Measurements from ENCODE around the gene MOB2.

MOB2 gene, protein sequence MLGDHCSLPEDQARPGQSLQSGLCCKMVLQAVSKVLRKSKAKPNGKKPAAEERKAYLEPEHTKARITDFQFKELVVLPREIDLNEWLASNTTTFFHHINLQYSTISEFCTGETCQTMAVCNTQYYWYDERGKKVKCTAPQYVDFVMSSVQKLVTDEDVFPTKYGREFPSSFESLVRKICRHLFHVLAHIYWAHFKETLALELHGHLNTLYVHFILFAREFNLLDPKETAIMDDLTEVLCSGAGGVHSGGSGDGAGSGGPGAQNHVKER

DNA sequence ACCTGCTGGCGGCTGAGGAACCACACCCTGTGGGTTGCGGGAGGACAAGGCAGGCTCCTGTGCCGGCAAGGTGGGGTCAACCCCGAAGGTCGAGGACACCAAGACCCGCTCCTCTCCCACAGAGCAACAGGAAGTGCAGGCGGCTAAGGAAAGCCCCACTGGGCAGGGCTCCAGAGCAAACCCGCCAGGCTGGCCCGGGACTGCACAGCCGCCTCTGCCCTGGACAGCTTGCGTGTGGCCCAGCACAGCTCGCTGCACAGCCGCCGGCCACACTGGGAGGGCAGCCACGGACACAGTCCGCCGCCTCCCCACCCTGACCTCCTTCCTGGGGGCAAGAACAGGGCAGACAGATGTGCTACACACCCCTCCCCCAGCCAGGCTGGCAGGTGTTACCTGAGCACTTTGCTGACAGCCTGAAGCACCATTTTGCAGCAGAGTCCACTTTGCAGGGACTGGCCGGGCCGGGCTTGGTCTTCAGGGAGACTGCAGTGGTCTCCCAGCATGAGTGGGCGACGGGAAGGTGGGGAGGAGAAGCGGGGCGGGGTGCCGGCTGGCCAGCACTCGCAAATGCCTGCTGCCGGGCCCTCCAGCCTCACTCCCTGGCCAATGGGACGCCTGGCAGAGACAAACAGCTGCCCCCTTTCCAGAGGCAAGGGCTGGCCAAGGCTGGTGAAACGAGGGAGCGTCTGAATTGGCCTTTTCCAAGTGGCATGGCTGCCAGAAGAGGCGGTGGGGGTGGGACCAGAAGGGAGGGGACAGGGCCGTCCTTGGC is at the start of gene MOB2:
Gene MOB2, minus strand, starts transcription at position 726 of the 772 bp plus-strand sequence. Its CDS starts 223 bp downstream, at position 503.
- no peak for DNase-seq

DNA sequence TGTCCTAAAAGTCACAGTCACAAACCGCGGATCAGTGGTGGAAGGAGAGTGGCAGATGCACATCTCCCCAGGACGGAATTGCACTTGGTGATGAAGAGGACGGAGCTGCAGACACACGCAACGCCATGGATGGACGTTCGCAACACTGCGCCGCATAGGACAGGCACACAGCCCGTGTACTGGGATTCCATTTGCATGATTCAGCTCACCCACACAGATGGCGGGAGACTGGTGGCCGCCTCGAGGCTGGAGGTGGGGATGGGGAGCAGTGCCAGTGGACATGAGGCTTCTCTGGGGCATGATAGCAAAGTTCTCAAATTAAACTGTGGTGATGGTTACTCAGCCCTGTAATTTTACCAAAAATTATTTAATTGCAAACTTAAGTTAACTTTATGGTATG is 48.1 kb upstream of the MOB2 start:
- no peak for DNase-seq

DNA sequence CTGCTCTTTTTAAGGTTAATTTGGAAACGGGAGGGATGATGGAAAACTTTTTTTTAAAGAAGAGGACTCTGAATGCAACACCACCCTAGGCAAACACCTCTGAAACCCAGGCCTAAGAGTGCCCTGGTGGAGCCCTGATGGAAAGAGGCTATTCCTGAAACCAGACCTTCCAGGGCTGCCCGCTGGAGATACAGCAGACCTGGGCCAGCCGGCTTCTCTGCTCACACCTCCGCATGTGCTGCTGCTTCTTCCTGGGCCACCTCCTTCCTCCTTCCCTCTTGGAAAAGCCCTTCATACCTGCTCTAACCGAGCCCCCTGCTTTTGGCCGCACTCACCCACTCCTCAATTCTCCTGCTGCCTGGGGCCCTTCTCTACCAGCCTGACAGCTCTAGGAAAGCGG is 47.6 kb upstream of the MOB2 start:
- no peak for DNase-seq

DNA sequence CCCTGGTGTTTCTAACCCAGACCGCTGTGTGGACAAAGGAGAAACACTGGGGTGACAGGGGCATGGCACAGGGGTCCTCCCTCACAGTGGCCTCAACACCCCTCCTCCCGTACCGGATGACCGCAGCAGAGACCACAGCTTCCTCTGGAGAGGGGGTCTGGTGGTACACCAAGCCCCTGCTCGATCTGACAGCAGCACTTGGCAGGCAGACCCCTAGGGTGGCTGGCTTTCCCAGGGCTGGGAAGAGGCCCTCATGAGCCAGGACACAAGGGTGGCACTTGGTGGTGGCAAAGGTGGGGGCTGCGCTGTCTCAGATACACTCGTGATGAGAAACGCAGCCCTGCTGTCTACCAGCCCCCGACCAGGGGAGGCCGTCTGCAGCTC is 46.8 kb upstream of the MOB2 start:
- DNase-seq: no peak

DNA sequence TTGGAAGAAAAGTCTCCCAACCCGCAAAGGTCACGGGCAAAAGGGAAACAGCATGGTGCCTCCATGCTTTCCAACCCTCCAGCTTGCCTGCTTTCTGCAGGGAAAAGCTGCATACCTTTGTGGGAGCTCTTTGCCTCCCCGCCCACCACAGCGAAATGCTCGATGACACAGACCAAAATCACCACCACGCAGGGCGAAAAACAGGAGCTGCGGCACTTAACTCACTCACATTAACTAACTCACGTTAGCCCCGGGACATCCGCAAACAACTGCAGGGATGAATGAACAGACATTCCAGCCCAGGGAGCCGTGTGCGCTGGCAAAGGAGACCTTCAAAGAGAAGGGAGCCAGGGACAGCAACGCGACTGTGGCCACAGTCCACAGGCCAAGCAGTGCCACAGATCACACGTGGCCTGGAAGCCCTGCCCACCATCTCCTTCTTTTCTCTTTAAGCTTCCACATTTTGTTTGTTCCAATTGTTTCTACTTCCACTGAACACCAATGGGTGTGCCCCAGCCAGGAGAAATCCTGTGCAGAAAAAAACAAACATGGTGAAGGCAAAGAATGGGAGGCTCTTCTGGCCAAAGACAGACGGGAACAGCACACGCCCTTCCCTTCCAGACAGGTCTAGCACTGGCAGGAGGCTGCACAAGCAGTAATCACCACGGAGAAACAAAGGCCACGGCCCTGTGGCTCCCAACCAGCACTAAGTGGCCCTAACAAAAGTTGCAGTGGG is 46.2 kb upstream of the MOB2 start:
- DNase-seq: no peak

DNA sequence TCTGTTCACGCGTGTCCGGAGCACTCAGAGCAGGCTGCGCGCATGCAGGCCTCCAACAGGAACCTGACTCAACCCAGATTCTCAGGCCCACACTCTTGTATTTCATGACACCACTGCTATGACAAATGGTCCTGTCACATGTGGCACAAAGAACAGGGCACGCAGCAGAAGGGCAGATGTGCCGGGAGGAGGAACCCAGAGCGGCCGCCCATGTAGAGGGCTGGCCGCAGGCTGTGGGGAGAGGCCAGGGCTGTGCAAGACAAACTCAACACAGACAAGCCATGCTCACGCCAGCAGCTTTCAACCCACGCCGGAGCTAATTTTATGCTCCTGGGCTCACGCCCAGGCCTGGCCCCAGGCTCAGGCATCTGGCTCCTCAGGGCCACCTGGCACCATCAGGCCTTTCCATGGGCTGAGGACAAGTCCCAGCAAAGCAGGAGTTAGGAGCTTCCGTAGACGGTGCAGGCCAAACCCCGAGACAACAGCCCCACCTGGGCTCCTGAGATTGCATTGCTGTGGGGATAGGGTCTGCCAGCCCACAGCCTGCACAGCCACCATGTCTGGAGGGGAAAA is 45.5 kb upstream of the MOB2 start:
- DNase-seq: no peak

DNA sequence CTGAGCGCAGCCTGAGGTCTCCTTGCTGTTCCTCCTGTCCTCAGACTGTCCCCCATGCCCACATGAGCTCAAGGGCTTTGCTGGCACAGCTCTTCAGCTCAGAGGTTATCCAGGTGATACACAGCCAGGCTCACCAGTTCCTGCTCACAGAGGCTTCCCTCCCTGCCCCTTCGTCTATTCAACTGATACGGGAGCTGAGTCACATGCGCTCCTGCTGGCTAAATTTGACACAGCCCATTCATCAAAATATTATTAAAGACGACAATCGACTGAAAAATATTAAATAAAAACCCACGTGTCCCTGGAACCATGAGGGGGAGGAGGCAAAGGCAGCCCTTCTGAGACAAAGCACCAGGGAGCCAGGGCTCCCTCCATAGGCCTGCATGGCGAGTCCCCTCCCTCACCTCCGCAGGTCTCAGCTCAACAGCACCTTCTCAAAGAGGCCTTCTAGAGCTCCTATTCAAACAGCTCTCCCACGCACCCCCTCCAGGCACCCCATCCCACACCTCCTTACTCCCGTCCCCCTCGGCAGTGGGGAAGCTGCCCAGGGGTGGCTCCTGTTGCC is 45.0 kb upstream of the MOB2 start:
- no peak for DNase-seq

DNA sequence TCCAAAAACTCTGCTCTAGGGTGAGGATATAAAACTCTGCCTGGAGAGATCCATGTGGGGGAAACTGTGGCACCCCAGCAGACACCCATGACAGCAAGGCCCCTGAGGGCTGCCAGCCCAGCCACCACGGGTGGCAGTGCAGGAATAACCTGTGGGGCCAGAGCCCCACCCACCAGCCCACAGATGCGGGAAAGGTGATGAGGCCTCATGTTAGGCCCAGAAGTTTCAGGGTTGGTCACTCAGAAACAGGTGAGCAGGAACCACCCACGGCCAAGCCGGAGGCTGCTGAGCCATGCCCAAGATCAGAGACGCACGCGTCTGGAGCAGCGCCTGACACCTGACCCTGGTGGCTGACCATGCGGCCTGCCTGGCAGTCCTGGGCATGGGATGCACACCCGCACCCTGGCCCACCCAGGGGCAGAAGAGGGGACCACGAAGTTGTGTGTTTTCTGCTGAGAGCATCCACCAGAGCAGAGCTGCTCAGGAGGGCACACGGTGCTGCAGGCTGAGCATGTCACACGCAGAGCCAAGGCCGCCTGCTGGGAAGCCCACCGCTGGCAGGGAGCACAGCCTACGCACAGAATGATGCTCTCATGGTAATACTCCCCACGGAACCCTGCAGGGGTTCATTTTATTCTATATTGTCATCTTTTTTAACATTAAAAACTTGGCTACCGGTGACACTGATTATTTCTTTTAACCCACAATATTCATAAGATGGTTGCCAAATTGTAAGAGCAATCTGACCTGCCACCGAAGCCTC is 44.3 kb upstream of the MOB2 start:
- DNase-seq: no peak

DNA sequence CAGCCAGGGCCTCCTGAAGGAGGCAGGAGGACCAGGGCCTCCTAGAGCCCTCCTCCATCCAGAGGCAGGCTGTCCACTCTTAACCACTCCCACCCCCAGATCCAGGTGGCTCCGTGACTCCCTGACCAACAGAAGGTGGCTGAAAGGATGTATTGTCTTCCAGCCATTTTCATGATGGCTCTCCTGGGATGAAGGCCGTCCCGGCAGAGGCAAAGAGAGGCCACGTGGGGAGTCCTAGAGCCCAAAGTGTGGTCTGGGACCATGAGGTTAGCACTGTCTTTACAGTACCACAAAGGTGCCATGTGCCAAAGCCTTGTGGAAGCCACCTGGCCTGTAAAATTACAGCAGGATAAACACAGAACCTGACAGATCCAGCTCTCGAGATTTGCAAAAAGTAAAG is 43.2 kb upstream of the MOB2 start:
- DNase-seq: no peak

DNA sequence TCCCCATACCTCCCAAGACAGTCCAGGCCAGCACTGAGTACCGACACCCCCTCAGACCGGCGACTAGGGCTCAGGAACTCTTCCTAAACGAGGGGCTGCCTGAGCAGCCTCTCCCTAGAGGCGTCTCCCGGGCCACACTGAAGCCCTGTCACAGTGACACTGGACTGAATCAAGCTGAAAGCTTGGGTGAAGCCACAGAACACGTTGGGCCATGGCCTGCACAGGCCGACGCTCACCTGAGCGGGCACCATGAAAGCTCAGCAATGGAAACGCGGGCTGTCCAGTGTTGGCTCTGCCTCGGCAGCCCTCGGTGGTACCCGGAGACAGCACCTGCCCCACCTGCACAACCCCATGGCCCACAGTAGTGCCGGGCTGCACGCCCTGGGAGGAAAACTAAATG is 42.7 kb upstream of the MOB2 start:
- no peak for DNase-seq

DNA sequence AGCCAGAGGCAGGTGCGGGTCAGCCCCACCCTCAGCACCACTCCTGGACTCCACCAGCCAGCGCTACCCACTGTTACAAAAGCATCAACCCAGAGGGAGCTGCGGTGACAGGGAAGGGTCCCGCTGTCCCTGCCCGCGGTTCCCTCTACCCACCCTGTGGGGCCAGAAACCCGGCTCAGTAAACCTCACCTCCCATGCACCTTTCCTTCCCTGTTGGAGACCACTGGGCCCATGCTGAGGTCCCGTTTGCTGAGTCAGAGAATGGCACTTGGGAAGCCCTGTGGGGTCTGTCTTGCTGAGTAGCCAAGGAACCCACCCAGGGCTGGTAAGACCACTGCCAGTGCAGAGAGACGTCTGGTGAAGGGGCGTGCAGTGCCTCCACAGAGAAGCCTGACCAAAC is 42.1 kb upstream of the MOB2 start:
- DNase-seq: no peak

DNA sequence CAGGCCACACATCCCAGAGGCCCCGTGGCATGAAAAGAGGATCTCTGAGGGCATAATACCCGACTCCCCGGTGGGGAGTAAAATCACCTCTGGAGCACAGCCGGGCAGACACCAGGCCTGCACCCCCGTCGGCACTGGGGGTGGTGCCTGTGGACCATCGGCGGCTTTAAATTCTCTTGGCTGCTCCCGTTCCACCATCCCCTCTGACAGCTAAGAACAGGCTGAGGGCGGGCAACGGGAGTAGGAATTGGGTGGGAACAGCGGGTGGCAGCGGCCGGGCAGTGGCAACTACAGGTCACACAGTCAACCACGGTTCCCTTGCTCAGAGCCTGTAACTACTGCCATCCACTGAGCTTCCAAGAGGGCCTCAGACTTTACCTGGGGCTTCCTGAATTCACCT is 40.2 kb upstream of the MOB2 start:
- no peak for DNase-seq

DNA sequence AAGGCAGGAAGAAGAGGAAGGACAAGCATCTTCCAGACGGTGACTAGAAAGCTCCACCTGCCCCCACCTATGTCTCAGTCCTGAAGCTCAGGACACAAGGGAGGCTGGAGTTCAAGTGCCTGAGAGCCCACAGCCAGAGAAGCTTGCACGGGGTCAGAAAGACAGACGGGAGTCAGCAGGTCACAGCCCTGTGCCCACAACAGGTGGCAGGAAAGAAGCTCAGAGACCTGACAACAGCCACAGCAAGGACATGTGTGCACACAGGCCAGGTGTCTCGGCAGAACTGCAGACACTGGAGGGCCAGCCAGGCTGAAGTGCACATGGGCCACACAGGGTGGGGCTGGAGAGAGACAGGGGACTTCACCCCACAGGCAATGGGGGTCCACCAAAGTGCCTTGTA is 37.2 kb upstream of the MOB2 start:
- DNase-seq: peak; percentile 9

DNA sequence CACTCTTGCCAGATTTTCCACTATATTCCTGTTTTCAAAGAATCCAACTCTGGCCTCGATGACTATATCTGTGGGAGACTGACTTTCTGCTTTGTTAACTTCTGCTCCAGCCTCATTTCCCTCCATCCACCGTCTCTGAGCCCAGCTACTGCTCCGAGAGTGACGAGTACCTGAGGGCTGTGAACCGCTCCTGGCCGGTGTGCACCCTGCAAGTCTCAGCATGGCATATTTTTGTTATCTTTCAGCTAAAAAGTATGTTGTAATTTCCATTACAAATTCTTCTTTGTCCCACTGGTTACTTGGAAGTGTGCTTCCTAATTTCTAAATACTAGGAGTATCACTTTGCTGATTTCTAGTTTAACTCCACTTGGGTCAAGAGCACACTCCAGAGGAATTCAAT is 36.5 kb upstream of the MOB2 start:
- no peak for DNase-seq

DNA sequence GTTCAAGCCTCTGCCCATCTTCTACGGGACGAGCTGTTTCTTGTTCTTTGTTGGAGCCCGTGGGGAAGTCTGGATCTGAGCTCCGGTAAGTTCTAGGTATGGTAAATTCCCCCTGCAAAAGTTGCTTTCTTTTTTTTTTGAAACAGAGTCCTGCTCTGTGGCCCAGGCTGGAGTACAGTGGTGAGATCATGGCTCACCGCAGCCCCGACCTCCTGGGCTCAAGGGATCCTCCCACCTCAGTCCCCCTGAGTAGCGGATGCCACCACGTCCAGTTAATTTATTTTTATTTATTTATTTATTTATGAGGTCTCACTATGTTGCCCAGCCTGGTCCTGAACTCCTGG is 35.5 kb upstream of the MOB2 start:
- DNase-seq: no peak

DNA sequence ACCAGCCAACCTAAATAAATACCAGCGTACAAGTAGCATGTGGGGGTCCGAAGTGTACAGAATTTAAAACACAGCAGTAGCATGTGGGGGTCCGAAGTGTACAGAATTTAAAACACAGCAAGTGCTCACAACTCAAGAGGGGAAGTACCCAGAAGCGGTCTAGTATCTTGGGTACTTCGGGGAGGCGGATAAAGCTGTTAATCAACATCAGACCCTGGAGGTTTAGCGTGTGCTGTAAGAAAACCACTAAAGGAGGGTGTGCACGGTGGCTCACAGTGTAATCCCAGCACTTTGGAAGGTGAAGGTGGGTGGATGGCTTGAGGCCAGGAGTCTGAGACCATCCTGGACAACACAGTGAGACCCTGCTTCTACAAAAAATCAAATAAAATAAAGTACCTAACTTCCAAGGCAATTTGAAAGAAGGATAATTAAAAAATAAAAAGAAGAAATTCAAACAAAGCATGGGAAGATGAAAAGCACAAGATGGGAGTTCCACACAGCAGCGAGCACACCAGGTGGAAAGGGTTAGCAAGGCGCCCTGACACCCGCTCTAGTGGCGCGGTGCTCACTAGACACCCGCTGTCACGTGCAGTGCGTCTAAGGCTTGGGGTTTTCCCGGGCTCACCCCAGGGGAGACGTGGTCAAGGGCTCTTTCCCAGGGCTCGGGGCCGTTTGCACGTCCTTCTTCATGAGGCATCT is 35.0 kb upstream of the MOB2 start:
- peak; percentile 53 for DNase-seq

DNA sequence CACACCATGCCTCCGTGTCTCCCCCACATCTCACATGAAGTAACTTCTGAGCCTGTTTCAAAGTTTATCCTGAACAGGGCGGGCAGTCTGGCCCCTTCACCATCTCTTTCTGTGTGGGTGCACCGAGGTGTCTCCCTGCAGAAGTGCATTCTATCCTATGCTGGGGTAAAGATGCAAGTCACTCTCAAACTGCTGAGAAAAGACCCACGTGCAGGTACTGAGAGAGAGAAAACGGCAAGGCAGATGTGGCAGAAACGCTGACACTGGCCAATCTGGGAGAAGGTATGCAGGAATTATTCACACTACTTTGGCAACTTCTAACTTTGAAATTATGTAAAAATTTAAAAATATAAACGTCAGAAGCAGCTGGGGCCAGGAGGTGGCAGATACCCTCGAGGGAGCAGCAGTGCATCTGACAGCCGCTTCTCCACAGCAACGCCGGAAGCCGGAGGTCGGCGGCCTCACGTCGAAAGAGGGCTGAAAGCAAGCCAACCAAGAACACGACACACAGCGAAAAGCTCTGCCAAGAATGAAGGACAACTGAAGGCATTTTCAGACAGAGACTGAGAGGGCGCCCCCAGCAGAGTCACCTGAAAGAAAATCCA is 34.2 kb upstream of the MOB2 start:
- no peak for DNase-seq

DNA sequence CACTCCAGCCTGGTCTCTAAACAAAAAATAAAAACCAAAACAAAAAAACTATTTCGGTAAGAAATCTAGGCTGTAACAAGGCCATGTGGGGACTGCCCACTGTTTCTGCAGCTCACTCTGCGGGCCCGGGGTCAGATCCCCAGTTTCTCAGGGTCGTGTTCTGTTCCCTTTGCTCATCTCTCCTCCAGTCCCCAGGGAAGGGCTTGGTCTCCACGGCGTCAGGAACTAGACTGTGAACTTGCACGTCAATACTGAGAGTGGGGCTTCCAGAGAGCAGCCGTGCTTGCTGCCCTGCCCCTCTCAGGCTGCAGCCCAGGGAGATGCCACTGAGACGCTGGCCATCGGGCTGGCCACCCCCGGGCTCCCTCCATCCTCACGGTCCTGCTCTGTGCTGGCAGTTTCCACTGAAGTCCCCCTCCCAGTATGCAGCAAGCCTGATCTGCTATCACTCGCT is 33.7 kb upstream of the MOB2 start:
- DNase-seq: no peak

DNA sequence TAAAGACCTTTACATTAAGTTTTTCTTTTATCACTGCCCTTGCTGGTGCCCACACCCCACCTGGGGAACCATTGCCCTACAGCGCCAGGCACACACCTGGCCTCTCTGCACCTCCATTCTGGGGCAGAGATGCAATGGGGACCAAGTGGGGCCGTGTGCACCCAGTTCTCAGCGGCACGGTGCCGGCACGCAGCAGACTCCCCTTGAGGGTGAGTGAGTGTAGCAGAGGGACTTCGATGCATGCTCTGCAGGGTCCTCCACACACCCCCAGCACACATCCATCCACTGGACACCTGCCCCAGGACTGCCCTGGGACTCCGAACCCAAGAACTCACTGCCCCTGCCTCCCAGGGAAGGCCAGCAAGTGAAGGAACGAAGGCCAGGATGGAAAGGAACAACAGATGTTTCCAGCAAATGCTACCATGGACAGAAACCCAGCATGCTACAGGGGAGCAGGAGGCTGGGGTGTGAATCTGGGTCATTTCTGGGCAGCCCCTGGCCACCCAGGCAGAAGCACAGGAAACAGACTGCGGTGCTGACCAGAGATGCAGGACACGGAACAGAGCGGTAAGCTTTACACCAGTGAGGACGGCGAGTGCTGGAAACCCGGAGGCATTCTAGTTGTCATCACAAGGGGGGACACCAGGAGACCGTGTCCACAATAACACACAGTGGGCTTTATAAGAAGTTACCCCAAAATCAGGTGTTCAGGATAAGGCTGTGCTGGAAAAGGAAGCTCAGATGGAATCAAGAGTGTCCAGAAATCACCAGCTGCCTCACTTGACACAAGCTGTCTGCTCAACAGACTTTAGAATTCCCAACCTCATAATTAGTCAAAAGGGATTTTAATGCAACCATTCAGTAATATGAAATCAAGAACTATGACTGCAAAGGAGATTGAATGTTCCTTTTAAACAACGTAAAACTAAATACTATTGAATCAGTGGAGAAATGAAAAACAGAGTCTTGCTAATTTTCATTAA is 32.7 kb upstream of the MOB2 start:
- no peak for DNase-seq

DNA sequence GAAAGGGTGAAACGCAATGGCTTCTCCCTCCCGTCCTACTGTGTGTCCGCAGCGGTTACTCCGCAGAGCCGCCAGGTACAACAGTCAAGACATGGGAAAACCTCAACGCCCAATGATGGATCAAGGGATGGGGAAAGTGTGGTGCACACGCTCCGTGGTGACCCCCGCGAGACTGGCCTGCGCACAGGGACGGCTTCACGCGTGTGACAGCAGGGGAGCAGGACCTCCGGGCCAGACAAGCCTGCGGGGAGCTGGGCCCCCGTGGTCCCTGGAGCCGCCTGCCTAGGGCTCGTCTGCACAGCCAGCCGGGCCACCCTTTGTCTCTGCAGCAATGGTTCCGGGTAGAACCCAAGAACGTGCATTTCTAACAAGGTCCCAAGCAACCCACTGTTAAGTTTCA is 31.7 kb upstream of the MOB2 start:
- DNase-seq: no peak

Data from CD4-positive, alpha-beta T cell treated with Interferon gamma for 1 hour (primary cell).